Stimulated activated CD4-positive, alpha-beta T cell treated with anti-CD3 and anti-CD28 coated beads, Interleukin-1b, Interleukin-23, amount 100 ng/mL, for 4 hours (primary cell): ENCODE data around the gene GATAD2B.
"Not testable (repeated sequence)": the region's sequence is repeated elsewhere in the genome, so short reads cannot be mapped to it uniquely, and the experiment has no call there.

Source experiments
- DNase-seq, 2 donors: peaks; one replicate each; pipeline ENCODE4 v3.0.0-alpha.2; 2020; ENCODE audit warnings: low read depth in 2 of 2

The GATAD2B gene

DNA sequence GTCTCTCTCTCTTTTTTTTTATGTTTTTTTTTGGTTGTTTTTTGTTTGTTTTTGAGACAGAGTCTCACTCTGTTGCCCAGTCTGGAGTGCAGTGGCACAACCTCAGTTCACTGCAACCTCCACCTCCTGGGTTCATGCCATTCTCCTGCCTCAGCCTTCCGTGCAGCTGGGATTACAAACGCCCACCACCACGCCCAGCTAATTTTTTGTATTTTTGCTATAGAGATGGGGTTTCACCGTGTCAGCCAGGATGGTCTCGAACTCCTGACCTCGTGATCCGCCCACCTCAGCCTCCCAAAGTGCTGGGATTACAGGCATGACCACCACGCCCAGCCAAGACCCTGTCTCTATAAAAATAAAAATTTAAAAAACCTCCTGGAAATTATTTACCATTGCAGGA is 88.8 kb downstream of the GATAD2B start:
- not testable (repeated sequence) for DNase-seq

DNA sequence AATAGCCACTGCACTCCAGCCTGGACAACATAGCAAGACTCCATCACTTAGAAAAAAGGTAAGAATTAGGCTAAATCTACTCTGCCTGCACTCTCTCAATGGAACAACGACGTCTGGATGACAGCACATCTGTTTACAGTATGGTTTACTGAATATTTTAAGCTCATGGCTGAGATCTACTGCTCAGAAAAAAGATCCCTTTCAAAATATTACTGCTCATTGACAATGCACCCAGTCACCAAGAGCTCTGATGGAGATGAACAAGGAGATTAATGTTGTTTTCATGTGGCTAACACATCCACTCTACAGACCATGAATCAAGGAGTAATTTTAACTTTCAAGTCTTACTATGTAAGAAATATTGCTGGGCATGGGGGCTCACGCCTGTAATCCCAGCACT is 89.6 kb downstream of the GATAD2B start:
- DNase-seq = no peak

DNA sequence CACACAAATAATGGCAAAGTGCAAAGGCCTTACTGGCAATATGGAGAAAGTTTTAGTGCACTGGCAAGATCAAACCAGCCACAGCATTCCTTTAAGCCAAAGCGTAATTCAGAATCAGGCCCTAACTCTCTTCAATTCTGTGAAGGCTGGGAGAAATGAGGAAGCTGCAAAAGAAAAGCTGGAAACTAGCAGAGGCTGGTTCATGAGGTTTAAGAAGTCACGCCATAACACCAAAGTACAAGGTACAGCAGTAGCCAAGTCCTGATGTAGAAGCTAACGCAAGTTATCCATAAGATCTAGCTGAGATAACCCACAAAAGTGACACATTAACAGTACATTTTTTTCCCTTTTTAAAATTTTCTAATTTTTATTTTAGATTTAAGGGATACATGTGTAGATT is 90.5 kb downstream of the GATAD2B start:
- DNase-seq = no peak

DNA sequence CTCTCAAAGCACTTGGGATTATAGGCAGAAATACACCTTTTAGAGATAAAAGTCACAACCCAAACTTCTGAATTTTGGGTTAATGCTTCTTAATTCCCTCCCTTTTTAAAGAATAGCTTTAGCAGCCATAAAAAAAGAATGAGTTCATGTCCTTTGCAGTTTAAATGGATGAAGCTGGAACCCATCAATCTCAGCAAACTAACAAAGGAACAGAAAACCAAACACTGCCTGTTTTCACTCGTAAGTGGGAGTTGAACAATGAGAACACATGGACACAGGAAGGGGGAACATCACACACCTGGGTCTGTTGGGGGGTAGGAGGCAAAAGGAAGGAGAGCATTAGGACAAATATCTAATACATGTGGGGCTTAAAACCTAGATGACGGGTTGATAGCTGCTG is 91.7 kb downstream of the GATAD2B start:
- DNase-seq = no peak

DNA sequence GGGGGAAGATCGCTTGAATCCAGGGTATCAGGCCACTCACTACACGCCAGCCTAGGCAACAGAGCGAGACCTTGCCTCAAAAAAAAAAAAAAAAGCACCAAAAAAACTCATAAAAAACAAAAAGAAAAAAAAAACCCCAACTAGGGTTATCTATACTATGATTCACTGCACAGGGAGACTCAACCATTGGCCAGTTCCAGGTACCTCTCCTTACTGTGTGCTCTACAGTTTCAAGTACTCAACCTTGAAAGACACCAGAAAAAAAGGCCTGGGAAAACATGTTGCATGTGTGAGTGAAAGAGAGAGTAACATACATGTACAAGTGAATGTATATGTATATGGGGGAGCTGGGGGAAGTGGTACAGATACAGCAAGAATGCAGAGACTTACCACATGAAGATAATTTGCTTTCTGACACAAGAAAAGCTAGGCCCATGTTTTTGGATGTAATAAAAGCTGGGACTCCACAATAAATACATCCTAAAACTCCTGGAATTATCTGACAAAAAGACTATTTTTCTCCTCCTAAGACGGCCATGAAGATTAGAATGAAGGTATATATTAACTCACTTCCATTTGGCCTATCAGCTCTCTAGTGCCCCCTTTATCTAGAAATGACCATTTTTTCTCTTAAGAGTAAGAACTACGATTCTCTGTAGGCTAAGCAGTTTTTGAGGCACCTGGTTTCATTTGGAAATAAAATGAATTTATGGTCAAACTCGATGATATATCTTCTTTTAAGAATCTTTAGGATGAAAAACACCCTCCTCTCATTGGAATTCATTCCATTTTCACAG is 95.4 kb downstream of the GATAD2B start:
- no peak for DNase-seq

DNA sequence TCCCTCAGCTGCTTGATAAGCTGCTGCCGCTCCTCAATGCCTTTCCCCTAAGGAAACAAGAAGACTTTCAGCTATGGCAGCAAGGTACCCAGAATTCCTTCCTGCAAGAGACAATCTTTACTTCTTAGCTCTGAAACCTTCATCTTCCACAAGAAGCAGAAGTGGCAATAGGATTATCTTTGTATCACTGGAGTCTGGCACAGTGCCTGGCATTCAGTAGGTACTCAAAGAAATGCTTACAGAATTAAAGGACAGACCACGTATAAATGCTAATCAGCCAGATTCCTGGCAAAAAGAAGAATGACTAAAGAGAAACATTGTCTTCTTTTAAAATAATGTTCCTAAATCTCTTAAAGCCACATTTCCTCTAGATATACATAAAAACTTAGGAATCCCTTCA is 103.9 kb downstream of the GATAD2B start:
- no peak for DNase-seq

DNA sequence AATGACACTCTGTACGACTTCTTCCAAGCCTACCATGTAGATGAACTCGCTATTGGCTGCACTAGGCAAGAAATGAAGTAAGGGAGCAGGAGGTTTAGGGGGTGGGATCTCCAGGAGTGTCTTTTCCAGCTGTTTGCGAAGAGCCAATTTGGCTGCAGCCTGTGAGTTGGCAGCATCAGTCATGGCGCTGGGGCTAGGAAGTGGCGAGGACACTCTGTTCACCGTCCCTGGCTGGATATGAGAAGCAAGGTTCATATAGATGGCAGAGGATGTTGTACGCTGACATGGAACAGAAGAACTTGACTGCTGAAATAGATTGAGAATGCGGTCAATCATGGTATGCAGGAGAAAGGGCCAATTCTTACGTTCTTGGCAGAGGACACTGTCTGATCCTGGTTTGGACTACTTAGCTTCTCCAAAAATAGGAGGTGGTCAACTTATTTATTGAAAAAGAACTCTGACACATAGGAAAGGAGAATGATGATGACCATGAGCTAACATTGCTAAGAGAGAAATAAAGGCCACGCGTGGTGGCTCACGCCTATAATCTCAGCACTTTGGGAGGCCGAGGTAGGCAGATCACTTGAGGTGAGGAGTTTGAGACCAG is 106.4 kb downstream of the GATAD2B start:
- DNase-seq = no peak

DNA sequence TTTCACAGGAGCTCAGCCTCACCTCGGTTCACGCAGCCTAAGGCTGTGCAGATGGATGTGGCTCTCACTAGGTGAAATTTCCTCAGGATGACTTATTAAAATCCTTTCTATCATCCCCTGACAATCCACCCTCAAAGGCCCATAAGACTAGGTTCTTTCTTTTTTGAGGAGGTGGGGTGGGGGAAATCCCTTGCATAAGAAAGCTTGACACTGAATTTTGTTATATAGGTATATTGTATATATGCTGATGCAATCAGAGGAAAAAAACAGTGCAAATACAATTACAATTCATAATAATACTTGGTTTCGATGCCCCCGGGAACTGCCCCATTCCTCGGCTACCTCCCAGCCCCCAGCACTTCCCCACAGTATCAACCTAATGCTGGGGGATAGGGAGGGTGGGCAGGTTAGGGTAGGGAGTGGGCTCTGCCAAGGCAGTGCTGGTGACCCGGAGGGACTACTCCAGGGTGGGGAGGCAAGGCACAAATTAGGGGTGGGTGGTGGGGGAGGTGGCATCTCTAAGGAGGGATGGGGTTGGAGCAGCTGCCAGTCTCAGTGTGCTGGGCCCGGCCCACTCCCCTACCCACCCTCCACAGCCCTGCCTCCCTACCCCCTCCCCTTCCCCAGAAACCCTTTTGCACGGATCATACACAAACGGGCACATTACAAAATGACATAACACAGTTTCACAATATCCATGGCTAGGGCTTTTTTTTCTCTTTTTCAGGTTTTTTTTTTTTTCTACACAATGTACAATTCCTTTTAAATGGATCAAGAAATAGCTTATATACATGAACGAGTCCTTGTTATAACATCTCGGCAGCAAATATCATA is 116.7 kb downstream of the GATAD2B start:
- no peak for DNase-seq

DNA sequence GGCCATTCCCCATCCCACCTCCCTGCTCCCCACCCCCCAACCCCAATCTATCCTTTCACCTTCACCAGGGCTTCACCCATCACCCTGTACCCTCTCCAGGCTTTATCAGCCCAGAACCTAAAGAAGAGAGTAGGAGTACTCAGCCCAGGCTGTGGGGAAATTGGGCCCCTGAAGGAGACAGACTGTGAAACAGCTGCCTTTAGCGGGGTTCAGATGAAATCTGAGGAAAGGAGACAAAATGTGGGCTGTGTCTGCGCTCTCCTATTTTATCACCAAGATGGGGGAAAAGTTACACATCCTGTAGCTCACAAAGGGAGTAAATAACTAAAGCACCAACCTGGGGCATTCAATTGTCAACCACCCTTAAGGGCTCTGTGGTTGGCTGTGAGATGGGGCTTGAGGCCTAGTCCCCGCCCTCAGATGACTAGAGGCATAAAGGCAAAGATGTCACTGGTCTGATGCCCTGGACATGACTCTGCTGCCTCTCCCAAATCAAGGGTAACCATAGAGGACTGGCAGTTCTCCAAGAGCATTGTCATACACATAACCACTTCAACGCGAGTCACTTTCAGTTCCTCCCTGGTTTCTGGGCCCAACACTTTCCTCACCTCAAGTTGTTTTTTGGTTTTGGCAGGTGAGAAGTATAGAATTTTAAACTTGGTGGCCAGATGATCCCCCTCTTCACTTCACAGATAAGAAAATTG is 117.6 kb downstream of the GATAD2B start:
- DNase-seq = peak in 1 of 2 donors; percentile 27

DNA sequence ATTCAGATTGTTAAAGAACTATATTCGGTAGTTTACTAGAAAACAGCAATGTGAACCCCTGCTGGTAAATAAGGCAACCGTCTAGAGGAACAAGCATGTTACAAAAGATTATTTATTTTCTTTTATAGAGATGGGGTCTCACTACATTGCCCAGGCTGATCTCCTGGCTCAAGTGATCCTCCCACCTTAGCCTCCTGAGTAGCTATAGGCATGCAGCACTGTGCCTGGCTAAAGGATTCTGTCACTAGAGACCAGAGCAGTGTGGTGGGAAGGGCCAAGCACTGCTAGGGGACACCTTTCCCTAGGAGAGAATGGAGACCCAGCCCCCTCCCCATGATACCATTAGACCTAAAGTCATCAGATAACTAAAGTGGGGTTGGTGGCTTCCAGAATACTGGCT is 118.7 kb downstream of the GATAD2B start:
- no peak for DNase-seq

DNA sequence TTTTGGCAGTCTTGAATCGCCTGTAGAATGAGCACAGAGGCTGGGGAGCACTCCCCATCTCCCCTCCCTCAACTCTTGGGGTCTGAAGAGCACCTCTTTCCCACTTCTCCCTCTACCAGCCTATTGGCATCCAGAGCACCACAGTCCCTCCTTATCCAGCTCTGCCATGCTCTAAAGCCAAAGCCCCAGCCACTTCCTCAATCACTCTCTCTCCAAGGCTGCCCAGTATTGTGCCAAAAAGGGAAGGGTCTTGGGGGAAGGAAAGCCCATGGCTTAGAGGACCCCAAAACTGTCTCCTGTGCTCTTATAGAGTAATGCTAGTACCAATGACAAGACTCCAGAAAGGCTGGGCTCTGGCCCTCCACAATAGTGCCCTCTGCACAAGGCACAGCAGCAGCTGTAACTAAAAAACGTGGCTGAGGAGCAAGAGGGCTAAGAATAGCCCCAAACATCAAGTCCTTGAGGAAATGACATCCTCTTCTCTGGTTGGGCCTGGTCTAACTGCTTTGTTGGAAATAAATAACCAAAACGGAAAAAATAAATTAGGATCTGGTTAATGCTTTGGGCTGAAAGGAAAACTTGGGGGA is 119.2 kb downstream of the GATAD2B start:
- no peak for DNase-seq

DNA sequence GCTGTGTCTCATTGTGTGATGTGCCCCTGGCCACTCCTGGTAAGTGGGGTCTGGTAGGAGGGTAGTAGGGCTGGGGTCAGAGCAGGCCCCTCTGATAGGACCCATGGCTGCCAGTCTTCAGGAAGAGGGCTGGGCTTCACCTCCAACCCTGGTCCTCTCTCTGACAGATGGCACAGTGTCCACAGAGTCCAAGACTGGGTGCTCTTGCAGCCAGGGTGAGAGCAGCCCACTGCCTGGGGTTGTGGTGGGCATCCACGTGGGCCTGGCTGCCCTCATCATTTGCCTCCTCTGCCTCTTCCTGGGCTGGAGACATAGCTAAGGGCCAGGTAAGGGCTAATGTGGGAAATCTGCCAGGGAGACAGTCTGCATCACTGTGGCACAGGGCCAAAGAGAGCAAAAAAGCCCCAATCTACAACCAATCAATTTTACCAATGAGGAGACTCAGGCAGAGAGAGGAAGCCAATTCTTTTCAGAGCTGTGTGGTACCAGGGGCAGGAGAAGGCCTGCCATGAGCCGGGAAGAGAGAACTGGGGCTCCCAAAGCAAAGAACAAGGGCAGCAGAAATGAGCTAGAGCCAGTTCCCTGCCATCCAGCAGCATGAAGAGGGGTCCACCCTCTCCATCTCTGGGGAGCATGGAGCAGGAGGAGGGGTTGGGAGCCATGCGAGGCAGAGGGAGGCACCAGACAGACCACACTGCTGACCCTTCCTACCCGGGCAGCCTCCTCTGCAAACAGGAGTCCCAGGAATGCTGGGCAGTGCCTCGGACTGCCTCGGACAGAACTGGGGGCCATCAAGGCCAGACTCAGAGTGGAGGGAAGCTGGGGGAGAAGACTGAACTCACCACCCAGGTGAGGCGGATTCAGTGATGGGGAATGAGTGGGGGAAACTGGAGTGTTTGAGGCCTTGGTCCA is 120.7 kb downstream of the GATAD2B start:
- no peak for DNase-seq

DNA sequence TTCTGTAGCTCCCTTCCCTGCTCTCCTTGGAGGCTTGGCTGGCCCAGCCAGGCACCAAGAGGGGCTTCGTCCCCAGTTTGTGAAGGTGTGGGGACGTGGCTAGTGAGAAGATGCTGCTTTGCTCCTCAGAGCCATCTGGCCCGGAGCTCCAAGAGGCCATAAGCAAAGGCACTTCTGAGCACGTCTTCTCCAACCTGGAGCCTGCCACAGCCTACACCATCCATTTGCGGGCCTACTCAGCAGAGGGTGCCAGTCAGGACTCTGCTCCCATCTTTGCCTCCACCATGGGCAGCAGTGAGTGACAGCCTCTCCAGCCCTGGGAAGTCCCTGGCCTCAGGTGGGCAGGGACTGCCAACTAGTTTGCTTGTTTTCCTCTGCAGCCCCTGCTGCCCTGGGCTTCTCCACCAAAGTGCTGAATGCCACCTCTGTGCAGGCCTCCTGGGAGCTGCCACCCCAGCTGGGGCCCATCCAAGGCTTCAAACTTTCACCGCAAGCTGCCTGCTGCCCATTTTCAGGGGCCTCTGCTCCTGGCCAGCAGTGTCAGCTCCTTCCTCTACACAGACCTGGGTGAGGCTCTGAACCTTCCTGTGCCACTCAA is 121.6 kb downstream of the GATAD2B start:
- no peak for DNase-seq

DNA sequence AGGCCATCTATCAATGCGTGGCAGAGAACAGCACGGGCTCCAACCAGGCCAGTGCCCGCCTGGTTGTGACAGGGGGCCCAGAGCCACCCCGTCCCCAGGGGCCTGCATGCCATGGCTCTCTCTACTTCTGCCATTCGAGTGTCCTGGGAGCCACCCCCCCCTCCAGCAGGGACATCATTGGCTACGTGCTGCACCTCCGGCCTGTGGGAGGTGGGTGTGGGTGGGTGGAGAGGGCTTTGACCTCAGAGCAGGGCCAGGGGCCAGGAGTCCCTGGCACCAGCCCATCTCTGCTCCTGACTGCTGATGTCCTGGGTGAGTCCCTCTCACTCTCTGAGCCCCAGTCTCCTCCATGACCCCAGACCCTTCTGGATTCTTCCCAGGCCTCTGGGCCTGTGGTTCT is 122.3 kb downstream of the GATAD2B start:
- no peak for DNase-seq

DNA sequence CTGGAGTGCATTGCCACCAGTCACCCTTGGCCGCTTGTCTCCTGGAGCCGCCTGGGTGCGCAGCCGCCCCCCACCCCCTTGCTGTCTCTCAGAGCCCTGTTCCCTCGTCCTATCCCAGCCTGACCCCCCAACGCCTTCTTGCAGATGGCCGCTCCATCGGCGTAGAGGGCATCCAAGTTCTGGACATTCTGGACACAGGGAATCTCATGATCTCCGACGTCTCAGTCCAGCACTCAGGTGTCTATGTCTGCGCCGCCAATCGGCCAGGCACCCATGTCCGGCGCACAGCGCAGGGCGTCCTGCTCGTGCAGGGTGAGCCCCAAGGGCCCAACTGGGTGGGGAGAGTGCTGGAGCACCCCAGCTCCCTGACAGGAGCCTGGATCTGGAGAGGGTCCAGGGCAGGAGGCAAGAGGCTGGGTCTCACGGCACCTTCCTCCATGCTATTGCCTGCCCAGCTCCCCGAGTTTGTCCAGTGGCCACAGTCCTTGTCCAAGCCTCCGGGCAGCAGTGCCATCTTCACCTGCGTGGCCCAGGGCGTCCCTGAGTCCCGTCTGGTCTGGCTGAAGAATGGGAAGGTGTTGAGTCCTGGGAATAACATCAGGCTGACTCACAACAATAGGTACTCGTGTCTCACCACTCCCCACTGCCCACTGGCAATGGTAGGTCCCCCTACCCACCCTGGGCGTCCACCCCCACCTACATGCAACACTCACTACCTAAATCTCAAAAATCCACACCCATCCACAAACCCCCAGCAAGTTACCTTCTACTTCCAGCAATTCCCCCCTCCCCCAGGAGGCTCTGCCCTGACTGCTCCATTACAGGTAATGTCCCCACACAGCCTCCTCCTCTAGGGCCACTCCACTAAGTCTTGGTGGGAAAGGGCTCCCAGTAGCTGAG is 123.0 kb downstream of the GATAD2B start:
- DNase-seq = no peak

DNA sequence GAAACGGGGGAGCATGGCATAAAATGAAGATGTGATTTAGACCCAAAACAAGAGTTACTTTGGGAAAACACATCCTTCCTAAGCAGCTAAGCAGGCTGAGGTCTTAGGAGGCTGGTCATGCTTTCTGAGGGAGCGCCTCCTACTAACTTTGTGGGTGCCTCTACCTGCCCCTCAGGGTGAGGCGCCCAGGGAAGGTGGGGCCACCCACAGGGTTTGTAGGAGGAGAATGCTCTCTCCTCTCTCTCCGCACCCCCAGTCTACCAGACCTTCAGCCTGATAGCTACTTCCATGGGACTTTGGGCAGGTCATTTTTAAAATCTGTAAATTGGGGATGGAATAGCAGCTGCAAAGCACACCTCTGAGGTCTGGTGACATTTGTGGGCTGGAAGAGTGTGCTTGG is 123.8 kb downstream of the GATAD2B start:
- no peak for DNase-seq

DNA sequence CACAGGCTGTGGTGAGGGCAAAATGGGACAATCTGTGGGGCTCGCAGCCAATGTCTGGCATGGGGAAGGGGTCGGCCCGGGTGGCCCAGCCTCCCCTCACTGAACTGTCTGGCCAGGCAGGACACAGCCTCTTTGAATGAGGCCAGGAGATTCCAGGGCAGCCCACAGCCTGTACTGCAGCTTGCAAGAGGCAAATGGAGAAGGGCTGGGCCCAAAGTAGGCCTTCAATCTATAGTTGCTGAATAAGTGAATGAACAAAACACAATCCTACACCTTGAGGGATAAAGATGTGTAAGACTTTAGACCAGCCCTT is 124.3 kb downstream of the GATAD2B start:
- DNase-seq = no peak

DNA sequence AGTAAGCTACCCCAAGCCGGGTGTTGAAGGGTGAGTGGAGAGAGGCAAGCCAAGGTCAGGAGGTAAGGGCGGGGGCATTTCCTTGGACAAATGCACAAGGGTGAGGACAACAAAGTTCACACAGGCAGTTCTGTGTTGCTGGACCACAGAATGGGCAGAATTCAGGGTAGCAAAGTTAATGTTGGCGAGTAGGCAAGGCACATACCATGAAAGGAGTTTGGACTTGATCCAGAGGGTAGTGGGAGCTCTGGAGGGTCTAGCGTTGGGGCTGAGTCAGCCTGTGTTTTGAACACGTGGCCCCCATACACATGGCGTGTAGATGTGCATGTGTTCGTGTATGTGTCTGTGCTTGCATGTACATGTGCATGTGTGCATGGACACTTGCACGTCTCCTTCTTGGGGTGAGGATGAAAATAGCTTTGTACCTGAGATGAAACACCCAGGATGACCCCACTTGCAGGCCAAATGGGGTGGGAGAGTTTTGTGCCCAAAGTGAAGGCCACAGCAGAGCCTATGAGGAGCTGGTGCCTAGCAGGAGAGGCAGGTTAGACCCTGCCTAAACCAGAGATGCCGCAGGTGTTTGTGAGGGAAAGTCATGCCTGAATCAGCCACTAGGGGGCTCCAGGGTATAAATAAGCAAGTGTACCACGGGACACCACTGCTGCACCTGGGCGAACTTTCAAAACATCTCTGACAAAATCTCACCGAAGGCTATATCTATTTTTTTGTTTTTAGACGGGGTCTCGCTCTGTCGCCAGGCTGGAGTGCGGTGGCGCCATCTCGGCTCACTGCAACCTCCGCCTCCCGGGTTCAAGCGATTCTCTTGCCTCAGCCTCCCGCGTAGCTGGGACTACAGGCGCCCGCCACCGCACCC is 125.7 kb downstream of the GATAD2B start:
- peak; percentile 73 to 85 for DNase-seq
